ENCODE measurements around the gene COPE. TPM values are rescaled to one million over a fixed set of nuclear protein-coding genes. Genes with fewer than 3 reads are reported as not detected.

The COPE gene
- total RNA-seq, 1 donor from 2014 or later = 331 TPM

DNA sequence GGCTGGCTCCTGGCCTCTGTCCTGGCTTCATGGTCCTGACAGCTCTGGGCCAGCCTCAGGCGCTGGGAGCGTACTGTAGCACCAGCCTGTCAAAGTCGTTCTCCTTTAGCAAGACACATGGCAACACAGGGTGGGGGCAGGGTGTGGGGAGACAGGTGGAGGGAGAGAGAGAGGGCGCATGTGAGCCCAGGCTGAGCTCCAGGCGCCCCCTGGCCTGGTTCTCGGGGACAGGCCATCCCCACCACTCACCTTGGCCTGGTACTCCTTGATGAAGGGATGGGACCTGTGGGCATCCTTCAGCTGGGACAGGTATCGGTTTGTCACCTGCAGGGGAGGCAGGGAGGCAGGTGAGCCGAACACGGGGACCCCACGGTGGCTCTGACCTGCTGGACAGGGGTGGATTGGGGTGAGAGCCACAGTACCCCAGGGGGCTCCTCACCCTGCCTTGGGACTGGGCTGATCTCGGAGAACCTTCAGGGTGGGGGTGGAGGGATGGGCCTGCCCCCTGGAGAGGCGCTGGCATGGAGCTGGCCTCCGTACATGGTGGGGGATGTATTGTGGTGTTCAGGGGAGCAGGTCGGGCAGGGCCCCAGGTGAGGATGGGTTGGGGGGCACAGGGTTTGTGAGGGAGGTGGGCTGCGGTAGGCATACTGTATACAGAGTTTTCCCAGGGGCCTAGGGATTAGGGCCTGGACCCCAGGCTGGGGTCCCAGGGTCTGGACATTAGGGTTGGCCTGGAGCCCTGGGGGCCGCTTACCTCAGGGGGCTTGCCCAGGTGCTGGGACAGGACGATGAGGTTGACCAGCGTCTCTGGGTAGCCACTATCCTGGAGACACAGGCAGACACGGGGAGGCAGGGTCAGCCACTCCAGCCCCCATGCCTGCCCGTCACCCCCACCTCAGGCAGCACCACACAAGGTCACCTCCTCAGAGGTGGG lies 19.3 kb downstream of the COPE start:
- Histone ChIP-seq H3K27ac (no peak overlapping the region), H3K4me3 (no peak overlapping the region), H3K4me1 (peaks cover 7 to 8% of the 10 kb centered on the region in 2 donors), H3K36me3 (peaks cover 41 to 52% of the 10 kb centered on the region in 2 donors), H3K9me3 (no peaks in the 10 kb centered on the region), H3K27me3 (no peaks in the 10 kb centered on the region)
- intact Hi-C loops (cut with DNase I) = no loop called here
- no peak for TF ChIP-seq CTCF (IDR thresholded peaks at IDR 0.05)
- DNase-seq (ENCODE audit: low spot score in 2 of 2) = no peak

DNA sequence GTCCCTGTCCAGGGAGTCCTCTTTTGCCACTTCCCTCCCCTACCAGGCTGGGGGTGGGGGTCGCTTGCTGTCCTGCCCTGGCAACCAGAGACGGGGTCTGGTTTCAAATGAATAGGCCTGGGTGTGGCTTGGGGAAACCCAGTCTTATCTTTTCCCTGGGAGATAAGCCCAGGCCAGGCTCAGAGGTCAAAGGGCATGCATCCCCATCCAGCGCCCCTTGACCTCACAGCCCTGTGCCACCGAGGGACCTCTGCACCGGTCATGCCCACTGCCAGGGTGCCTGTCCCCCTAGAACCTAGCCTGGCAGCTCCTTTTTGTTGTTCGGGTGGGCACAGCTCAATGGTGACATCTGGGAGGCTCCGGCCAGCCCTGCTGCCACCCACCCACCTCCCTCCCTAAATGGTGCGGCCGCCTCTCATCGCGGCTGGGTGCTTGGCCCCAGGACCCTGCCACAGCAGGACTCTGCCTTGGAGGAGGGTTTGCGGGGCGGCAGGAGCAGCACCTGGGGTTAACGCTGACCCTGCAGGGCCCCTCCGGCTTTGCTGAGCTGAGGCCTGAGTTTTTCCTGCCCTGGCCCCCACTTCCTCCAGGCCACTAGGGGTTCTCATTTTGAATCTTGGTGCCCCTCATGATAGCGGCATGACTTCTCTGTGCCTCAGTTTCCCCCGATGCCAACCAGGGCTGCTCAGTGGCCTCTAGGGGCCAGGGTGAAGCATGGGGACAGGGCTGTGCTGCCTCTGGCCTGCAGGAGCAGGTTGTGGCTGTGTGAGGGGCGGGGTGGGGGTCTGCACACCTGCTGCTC lies 20.4 kb downstream of the COPE start:
- H3K4me1 ChIP-seq = peaks cover 7 to 8% of the 10 kb centered on the region in 2 donors
- no peak overlapping the region for H3K27ac ChIP-seq
- H3K4me3 ChIP-seq = no peak overlapping the region
- H3K36me3 ChIP-seq = peaks cover 33 to 42% of the 10 kb centered on the region in 2 donors
- no peak for DNase-seq (ENCODE audit: low spot score in 2 of 2)
- TF ChIP-seq CTCF (IDR thresholded peaks at IDR 0.05) = no peak
- H3K9me3 ChIP-seq = no peaks in the 10 kb centered on the region
- intact Hi-C loops (cut with DNase I) = no loop called here
- H3K27me3 ChIP-seq = peaks cover 9% of the 10 kb centered on the region

GRCh38 chr19:18898081-18898606 lies 21.0 kb downstream of the COPE start:
- TF ChIP-seq CTCF (IDR thresholded peaks at IDR 0.05) = no peak
- no peak overlapping the region for H3K4me3 ChIP-seq
- peaks cover 7 to 8% of the 10 kb centered on the region in 2 donors for H3K4me1 ChIP-seq
- no peak overlapping the region for H3K27ac ChIP-seq
- peaks cover 29 to 36% of the 10 kb centered on the region in 2 donors for H3K36me3 ChIP-seq
- H3K27me3 ChIP-seq = peaks cover 11% of the 10 kb centered on the region
- intact Hi-C loops (cut with DNase I) = no loop called here
- no peak for DNase-seq (ENCODE audit: low spot score in 2 of 2)
- H3K9me3 ChIP-seq = no peaks in the 10 kb centered on the region

DNA sequence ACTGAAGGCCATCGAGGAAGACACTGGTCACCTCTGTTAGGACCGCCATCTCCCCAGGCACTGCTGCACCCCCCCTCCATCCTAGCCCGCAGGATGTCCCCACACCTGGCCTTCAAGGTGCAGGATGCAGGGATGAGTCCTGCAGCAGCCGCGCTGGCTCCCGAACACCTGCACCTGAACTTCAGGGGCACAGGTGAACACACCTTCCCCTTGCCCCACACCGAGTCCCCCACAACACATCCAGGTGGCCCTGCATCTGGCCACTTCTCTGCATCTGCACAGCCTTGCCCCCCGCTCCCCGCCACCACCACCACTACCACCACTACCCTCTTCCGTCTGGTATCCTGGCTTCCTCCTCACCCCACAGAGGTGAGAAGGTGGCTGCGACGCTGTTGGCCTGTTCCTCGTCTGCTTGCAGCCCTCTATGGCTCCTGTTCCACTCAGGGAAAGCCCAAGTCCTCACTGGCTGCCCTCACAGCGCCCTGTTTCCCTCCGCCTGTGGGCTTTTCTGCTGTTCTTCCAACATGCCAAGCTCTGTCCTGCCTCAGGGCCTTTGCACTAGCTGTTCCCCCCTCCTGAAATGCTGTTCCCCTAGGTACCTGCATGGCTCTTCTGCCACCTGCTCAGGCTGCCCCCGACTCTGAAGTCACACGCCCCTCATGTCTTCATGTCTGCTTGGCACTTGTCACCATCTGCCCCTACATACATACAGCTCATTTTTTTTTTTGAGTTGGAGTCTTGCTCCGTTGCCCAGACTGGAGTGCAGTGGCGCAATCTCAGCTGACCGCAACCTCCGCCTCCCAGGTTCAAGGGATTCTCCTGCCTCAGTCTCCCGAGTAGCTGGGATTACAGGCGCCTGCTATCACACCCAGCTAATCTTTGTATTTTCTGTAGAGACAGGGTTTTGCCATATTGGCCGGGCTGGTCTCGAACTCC lies 21.8 kb downstream of the COPE start:
- peaks cover 23 to 31% of the 10 kb centered on the region in 2 donors for H3K36me3 ChIP-seq
- peaks cover 7 to 8% of the 10 kb centered on the region in 2 donors for H3K4me1 ChIP-seq
- no peaks in the 10 kb centered on the region for H3K9me3 ChIP-seq
- no peak overlapping the region for H3K4me3 ChIP-seq
- TF ChIP-seq CTCF (IDR thresholded peaks at IDR 0.05) = no peak
- H3K27ac ChIP-seq = no peak overlapping the region
- intact Hi-C loops (cut with DNase I) = no loop called here
- peaks cover 11% of the 10 kb centered on the region for H3K27me3 ChIP-seq
- DNase-seq (ENCODE audit: low spot score in 2 of 2) = no peak

DNA sequence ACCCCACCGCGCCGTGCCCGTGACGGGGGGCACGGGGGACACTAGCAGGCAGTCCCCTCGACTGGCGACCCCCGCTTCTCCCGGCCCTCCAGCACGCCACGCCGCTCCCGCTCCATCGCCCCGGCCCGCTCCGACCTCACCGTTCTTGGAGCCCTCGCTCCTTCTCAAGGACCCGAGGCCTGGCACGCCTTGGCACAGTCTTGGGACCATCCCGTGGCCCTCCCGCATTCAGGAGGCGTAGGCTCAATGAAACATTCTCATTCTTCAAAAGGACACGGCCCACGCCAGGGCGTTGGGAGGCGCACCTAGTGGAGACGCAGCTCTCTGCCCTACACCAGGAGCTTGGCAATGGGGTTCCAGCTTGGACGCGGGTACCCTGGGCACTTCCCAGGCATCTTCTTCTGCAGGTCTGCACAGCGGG lies 22.8 kb downstream of the COPE start:
- H3K27ac ChIP-seq = no peak overlapping the region
- H3K36me3 ChIP-seq = peaks cover 23 to 28% of the 10 kb centered on the region in 2 donors
- no peak for TF ChIP-seq CTCF (IDR thresholded peaks at IDR 0.05)
- DNase-seq (ENCODE audit: low spot score in 2 of 2) = no peak
- H3K4me1 ChIP-seq = peaks cover 7 to 8% of the 10 kb centered on the region in 2 donors
- H3K27me3 ChIP-seq = peaks cover 11% of the 10 kb centered on the region
- peak overlapping the region; percentile 36 for H3K4me3 ChIP-seq
- intact Hi-C loops (cut with DNase I) = no loop called here
- no peaks in the 10 kb centered on the region for H3K9me3 ChIP-seq
